Heart left ventricle (tissue), 16 donors: ENCODE data around the gene RALGPS1. TPM values are rescaled to one million over a fixed set of nuclear protein-coding genes. Genes with fewer than 3 reads are reported as not detected.
A peak's percentile ranks its signal among the peaks of the same experiment; 100 is the strongest.

Experiments used
- ATAC-seq, 4 donors: fragments of 200-7000 bp; cut with Tn5 transposase; one replicate each; pipeline ENCODE4 v1.9.1; 2020 to 2022; ENCODE audit warnings: moderate library complexity in 4 of 4, mild to moderate bottlenecking in 3 of 4, moderate number of reproducible peaks in 1 of 4
- DNase-seq, 5 donors: peaks; one replicate each; pipeline ENCODE4 v3.0.0-alpha.2; 2020
- H3K27ac ChIP-seq, 12 donors: fragments of 200-600 bp; sonication (generic) in 4 of 12; one replicate each; pipeline versions ENCODE4 v1.5.0 to v1.8.0; 2016 to 2022; ENCODE audit warnings: mild to moderate bottlenecking in 2 of 12
- H3K27me3 ChIP-seq, 9 donors: fragments of 200-600 bp; sonication (generic) in 2 of 9; one replicate each; pipeline versions ENCODE4 v1.5.1 to v1.8.0; 2016 to 2022; ENCODE audit warnings: mild to moderate bottlenecking in 3 of 9
- H3K36me3 ChIP-seq, 9 donors: fragments of 200-600 bp; sonication (generic) in 2 of 9; one replicate each; pipeline versions ENCODE4 v1.5.0 to v1.8.0; 2018 to 2022; ENCODE audit warnings: mild to moderate bottlenecking in 2 of 9
- H3K4me1 ChIP-seq, 12 donors: fragments of 200-600 bp; sonication (generic) in 4 of 12; one replicate each; pipeline versions ENCODE4 v1.5.0 to v1.8.0; 2016 to 2022; ENCODE audit warnings: mild to moderate bottlenecking in 3 of 12
- H3K4me3 ChIP-seq, 12 donors: fragments of 200-600 bp; sonication (generic) in 4 of 12; one replicate each; pipeline versions ENCODE4 v1.5.0 to v1.8.0; 2017 to 2022; ENCODE audit warnings: mild to moderate bottlenecking in 9 of 12, moderate library complexity in 4 of 12
- H3K9me3 ChIP-seq, 12 donors: fragments of 200-600 bp; sonication (generic) in 4 of 12; one replicate each; pipeline versions ENCODE4 v1.5.0 to v1.8.0; 2016 to 2022; ENCODE audit warnings: mild to moderate bottlenecking in 1 of 12
- CTCF ChIP-seq, 12 donors: fragments of 200-600 bp; sonication (generic) in 4 of 12; IDR thresholded peaks; one replicate each; pipeline versions ENCODE4 v1.5.0 to v1.8.0; 2018 to 2022; ENCODE audit warnings: antibody characterized with exemption in 12 of 12, mild to moderate bottlenecking in 5 of 12
- POLR2A ChIP-seq, 2 donors: fragments of 450-650 bp; IDR thresholded peaks; one replicate each; pipeline ENCODE4 v1.6.1; 2017; ENCODE audit warnings: antibody characterized with exemption in 2 of 2, mild to moderate bottlenecking in 2 of 2, moderate library complexity in 2 of 2
- WGBS, 4 donors: extraction: QIAGEN DNeasy Blood & Tissue Kit in 2 of 4; methylation state at CpG; one replicate each; pipeline versions ENCODE4 v1.1.5 to v1.1.7; 2013 to 2018; 5-methylcytosine and 5-hydroxymethylcytosine counted together
- intact Hi-C, 10 donors: fragments of 100-400 bp; cut with DNase I; formaldehyde crosslinking; loops; one replicate each; pipeline versions ENCODE4 v1.11.1 to v1.14.2; 2022
- polyA plus RNA-seq, 2 donors: library from polyadenylated mRNA; stranded (reverse); fragments of 200-250 nt; gene quantifications; one replicate each; pipeline ENCODE4 v1.2.3, GENCODE V29; 2013
- total RNA-seq, 9 donors: library from RNA; depleted of rRNA in 2 of 9; stranded (reverse); fragments of >200 nt in 2 of 9; fragmentation: NEBNext Ultra II Directional in 3 of 9; extraction: Animal tissue kit (Norgen Biotek cat#: 25700) in 3 of 9; gene quantifications; one replicate each; pipeline versions ENCODE4 v1.1.0 to v1.2.4, GENCODE V29; 2016 to 2023
- donor health status: ischemic (EF 13 %, LVEDD 7.1; RV severe dilation, severe dysfunction).
- donor health status: healthy with polysubstance abuse.
- donor health status: DM: no; HTN: yes; CAD: no.
- donor health status: DM: no; HTN: no; CAD: no.
- donor health status: ischemic (EF 25% LVEDD 6.9; RV normal size, moderate dysfunction).
- donor health status: ischemic (EF 25% LVEDD 5.7; RV mildly dilated, moderate dysfunction).
- donor health status: healthy.
- donor health status: DM: yes; HTN: yes; CAD: no.
- donor health status: ischemic (EF 35%, LVEDD 5.7; RV mildly dilated, moderate dysfunction).
- donor health status: nonischemic (EF 11% LVEDD 7.7; RV severe dilation, severe dysfunction).
- donor health status: DM: yes; HTN: yes; CAD: no.
- donor health status: PGD.
- donor health status: ischemic (EF 29% LVEDD 5.4; RV normal size, mild dysfunction).
- donor health status: nonischemic (EF 23%, LVEDD 6.1; RV moderate dilation, normal function).

RALGPS1 gene
- total and polyA plus RNA-seq, 11 donors, result 8.0 to 21.8 (median 14.4) TPM

GRCh38 chr9:126973651-126974529 lies 59.3 kb downstream of the RALGPS1 start:
- intact Hi-C loops, result no loop called here
- WGBS, 4 donors, result 96 to 98% (median 97%) methylated on average over 10 of the region's 10 CpGs
- H3K27me3 ChIP-seq, result no peaks in the 10 kb centered on the region
- TF ChIP-seq POLR2A (IDR thresholded peaks at IDR 0.05) (no peak), CTCF (IDR thresholded peaks at IDR 0.05) (no peak)
- no peaks in the 10 kb centered on the region for H3K9me3 ChIP-seq
- H3K4me1 ChIP-seq, result peaks cover 0 to 13% (median 5%) of the 10 kb centered on the region in 12 donors
- H3K36me3 ChIP-seq, result peaks cover 0 to 7% (median 0%) of the 10 kb centered on the region in 9 donors
- DNase-seq, result no peak
- H3K4me3 ChIP-seq, result no peak overlapping the region
- no peak for ATAC-seq
- no peak overlapping the region for H3K27ac ChIP-seq

- DNase-seq (no peak), ATAC-seq (no peak)
- Histone ChIP-seq H3K9me3 (no peaks in the 10 kb centered on the region), H3K27me3 (no peaks in the 10 kb centered on the region), H3K27ac (peak overlapping the region in 3 of 12 donors; percentile 5 to 56 (median 46)), H3K36me3 (peaks cover 0 to 3% (median 0%) of the 10 kb centered on the region in 9 donors), H3K4me1 (peaks cover 0 to 15% (median 5%) of the 10 kb centered on the region in 12 donors), H3K4me3 (no peak overlapping the region)
- intact Hi-C loops, result no loop called here
- WGBS, 4 donors, result 84 to 85% (median 84%) methylated on average over 6 of the region's 6 CpGs
- no peak for TF ChIP-seq POLR2A (IDR thresholded peaks at IDR 0.05)
- no peak for TF ChIP-seq CTCF (IDR thresholded peaks at IDR 0.05)
Observed at GRCh38 chr9:126974594-126974993, 60.0 kb downstream of the RALGPS1 start.

- peaks cover 0 to 1% (median 0%) of the 10 kb centered on the region in 9 donors for H3K27me3 ChIP-seq
- no peak overlapping the region for H3K4me3 ChIP-seq
- no peaks in the 10 kb centered on the region for H3K36me3 ChIP-seq
- TF ChIP-seq CTCF (IDR thresholded peaks at IDR 0.05), result no peak
- no peak for TF ChIP-seq POLR2A (IDR thresholded peaks at IDR 0.05)
- peaks cover 0 to 22% (median 5%) of the 10 kb centered on the region in 12 donors for H3K4me1 ChIP-seq
- intact Hi-C loops, result no loop called here
- H3K27ac ChIP-seq, result peak overlapping the region in 10 of 12 donors; percentile 1 to 56 (median 30)
- peak in 1 of 4 donors; percentile 61 for ATAC-seq
- WGBS, 4 donors, result 62 to 73% (median 64%) methylated on average over 8 of the region's 8 CpGs
- DNase-seq, result no peak
- H3K9me3 ChIP-seq, result no peaks in the 10 kb centered on the region
Observed at GRCh38 chr9:126975327-126976220, 61.0 kb downstream of the RALGPS1 start.

GRCh38 chr9:126979461-126979860 lies 64.9 kb downstream of the RALGPS1 start:
- H3K36me3 ChIP-seq, result no peaks in the 10 kb centered on the region
- H3K4me3 ChIP-seq, result no peak overlapping the region
- ATAC-seq (no peak), DNase-seq (no peak)
- H3K9me3 ChIP-seq, result peaks cover 0 to 7% (median 0%) of the 10 kb centered on the region in 12 donors
- intact Hi-C loops, result no loop called here
- no peak for TF ChIP-seq CTCF (IDR thresholded peaks at IDR 0.05)
- TF ChIP-seq POLR2A (IDR thresholded peaks at IDR 0.05), result no peak
- H3K27ac ChIP-seq, result no peak overlapping the region
- H3K27me3 ChIP-seq, result peaks cover 0 to 14% (median 0%) of the 10 kb centered on the region in 9 donors
- peaks cover 0 to 22% (median 5%) of the 10 kb centered on the region in 12 donors for H3K4me1 ChIP-seq
- WGBS, 4 donors, result 67 to 92% (median 85%) methylated on average over 5 of the region's 5 CpGs
